Measurements from ENCODE around the gene ODF2. TPM values are rescaled to one million over a fixed set of nuclear protein-coding genes. Genes with fewer than 3 reads are reported as not detected.

The ODF2 gene
- total RNA-seq, 4 donors from 2014 or later: 21.9 to 25.5 (median 22.4) TPM

DNA sequence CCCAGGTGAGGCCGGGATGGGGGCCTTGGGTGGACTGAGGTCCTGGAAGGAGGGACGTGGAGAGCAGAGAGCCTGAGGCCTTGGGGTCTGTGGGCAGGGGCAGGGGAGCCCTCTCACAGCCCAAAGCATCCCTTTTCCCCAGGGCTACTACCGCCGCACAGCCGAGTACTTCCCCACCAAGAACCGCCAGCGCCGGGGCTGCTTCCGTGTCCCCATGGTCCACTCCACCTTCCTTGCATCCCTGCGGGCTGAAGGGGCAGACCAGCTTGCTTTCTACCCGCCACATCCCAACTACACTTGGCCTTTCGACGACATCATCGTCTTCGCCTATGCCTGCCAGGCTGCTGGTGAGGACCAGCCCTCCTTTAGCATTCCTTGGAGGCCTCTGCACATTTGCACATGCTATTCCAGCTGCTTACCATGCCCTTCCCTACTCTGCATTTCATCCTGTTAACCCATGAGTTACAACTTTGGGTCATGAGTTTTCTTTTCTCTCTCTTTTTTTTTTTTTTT is 31.5 kb upstream of the ODF2 start:
- Histone ChIP-seq H3K4me1 (peaks cover 12% of the 10 kb centered on the region in 2 donors), H3K27me3 (no peaks in the 10 kb centered on the region), H3K36me3 (no peaks in the 10 kb centered on the region), H3K27ac (no peak overlapping the region), H3K4me3 (replicated peaks in 1 of 3) (no peak overlapping the region), H3K9me3 (no peaks in the 10 kb centered on the region)
- TF ChIP-seq POLR2A (IDR thresholded peaks at IDR 0.05): no peak
- TF ChIP-seq, protein P1, sequence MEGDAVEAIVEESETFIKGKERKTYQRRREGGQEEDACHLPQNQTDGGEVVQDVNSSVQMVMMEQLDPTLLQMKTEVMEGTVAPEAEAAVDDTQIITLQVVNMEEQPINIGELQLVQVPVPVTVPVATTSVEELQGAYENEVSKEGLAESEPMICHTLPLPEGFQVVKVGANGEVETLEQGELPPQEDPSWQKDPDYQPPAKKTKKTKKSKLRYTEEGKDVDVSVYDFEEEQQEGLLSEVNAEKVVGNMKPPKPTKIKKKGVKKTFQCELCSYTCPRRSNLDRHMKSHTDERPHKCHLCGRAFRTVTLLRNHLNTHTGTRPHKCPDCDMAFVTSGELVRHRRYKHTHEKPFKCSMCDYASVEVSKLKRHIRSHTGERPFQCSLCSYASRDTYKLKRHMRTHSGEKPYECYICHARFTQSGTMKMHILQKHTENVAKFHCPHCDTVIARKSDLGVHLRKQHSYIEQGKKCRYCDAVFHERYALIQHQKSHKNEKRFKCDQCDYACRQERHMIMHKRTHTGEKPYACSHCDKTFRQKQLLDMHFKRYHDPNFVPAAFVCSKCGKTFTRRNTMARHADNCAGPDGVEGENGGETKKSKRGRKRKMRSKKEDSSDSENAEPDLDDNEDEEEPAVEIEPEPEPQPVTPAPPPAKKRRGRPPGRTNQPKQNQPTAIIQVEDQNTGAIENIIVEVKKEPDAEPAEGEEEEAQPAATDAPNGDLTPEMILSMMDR (IDR thresholded peaks at IDR 0.05): no peak
- DNase-seq: no peak
- intact Hi-C loops (cut with DNase I): no loop called here
- 96 to 97% methylated on average over 15 of the region's 15 CpGs for WGBS, 2 donors

DNA sequence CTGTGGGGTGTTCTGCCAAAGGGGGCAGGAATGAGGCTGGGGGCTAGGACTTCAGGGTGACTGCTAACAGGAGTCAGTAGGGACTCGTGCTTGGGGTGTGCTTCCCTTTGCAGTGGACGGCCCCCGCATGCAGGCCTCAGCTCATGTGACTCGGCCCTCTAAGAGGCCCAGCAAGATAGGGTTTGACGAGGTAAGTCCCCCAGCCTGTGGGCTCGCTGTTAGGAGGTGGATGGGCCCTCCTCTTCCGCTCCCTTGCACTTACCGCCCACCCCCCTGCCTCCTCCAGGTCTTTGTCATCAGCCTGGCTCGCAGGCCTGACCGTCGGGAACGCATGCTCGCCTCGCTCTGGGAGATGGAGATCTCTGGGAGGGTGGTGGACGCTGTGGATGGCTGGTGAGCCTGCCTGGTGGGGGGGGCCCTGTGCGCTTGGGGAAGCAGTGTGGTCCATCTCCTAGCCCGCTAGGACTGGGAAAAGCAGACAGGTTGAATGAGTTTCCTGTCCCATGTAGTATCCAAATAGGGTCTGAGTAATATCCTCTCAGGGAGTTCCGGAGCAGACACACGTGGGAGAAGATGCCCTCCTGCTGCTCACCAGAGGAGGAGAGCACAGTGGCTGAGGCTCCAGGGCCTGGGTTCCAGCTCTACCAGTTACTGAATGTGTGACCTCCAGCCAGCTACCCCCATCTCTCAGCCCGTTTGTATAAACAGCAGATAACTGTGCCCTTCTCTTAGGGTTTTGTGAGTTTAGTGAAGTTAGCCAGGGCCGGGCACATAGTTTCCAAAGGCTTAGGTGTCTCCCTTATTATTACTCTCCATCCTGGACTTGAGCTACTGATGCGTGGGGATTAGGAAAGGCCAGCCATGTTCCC is 26.9 kb upstream of the ODF2 start:
- intact Hi-C loops (cut with DNase I): no loop called here
- no peaks in the 10 kb centered on the region for H3K36me3 ChIP-seq
- no peaks in the 10 kb centered on the region for H3K27me3 ChIP-seq
- H3K27ac ChIP-seq: no peak overlapping the region
- H3K4me1 ChIP-seq: no peaks in the 10 kb centered on the region
- TF ChIP-seq, protein P1 (IDR thresholded peaks at IDR 0.05): no peak
- H3K9me3 ChIP-seq: no peaks in the 10 kb centered on the region
- H3K4me3 ChIP-seq (replicated peaks in 1 of 3): no peak overlapping the region
- DNase-seq: no peak
- 86 to 87% methylated on average over 13 to 22 of the region's 22 CpGs for WGBS, 2 donors

DNA sequence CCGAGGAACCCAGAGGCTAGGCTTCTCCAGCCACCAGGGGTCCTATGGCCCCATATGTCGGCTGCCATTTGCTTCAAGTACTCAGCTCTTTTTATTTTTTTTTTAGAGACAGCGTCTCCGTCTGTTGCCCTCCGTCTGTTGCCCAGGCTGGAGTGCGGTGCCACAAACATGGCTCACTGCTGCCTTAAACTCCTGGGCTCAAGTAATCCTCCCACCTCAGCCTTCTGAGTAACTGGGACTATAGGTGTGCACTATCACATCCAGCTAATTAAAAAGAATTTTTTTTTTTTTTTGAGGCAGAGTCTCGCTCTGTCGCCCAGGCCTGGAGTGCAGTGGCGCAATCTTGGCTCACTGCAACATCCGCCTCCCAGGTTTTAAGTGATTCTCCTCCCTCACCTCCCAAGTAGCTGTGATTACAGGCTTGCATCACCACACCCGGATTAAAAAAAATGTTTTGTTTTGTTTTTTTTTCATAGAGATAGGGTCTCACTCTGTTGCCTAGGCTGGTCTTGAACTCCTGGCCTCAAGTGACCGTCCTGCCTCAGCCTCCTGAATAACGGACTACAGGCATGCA is 26.2 kb upstream of the ODF2 start:
- Histone ChIP-seq H3K36me3 (no peaks in the 10 kb centered on the region), H3K9me3 (no peaks in the 10 kb centered on the region), H3K4me1 (no peaks in the 10 kb centered on the region), H3K4me3 (replicated peaks in 1 of 3) (no peak overlapping the region), H3K27me3 (no peaks in the 10 kb centered on the region), H3K27ac (no peak overlapping the region)
- WGBS, 2 donors: 91 to 93% methylated on average over 13 of the region's 13 CpGs
- TF ChIP-seq, protein P1 (IDR thresholded peaks at IDR 0.05): no peak
- no peak for TF ChIP-seq POLR2A (IDR thresholded peaks at IDR 0.05)
- intact Hi-C loops (cut with DNase I): no loop called here
- DNase-seq: no peak

DNA sequence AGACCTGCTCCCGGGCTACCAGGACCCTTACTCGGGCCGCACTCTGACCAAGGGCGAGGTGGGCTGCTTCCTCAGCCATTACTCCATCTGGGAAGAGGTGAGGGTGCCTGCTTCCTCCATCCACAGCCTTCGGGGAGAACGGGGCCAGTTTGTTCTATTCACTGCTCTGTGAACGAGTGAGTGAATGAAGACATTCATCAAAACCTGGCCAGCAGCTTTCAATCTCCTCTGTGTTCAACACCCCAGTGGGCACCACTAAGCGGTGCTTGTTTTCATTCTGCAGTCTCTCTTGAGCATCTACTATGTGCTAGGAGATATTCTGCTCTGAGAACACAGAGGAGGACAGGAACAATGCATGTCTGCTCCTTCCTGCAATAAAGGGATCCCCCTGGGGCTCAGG is 24.6 kb upstream of the ODF2 start:
- intact Hi-C loops (cut with DNase I): no loop called here
- DNase-seq: no peak
- no peak overlapping the region for H3K27ac ChIP-seq
- no peak overlapping the region for H3K4me3 ChIP-seq (replicated peaks in 1 of 3)
- no peaks in the 10 kb centered on the region for H3K36me3 ChIP-seq
- no peaks in the 10 kb centered on the region for H3K9me3 ChIP-seq
- no peaks in the 10 kb centered on the region for H3K27me3 ChIP-seq
- H3K4me1 ChIP-seq: no peaks in the 10 kb centered on the region
- WGBS, 2 donors: 77 to 82% methylated on average over 6 of the region's 8 CpGs
- TF ChIP-seq, protein P1 (IDR thresholded peaks at IDR 0.05): no peak
- no peak for TF ChIP-seq POLR2A (IDR thresholded peaks at IDR 0.05)

DNA sequence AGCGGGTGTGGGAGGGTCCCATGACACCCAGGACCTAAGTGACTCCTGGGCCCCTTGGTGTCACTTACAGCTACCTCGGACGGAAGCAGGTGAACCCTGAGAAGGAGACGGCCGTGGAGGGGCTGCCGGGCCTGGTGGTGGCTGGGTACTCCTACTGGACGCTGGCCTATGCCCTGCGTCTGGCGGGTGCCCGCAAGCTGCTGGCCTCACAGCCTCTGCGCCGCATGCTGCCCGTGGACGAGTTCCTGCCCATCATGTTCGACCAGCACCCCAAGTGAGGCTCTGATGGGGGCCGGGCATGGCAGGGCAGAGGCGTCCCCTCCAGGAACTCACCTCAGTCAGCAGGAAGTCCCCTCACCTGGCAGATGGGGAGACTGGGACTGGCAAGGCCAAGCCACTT is 21.5 kb upstream of the ODF2 start:
- intact Hi-C loops (cut with DNase I): no loop called here
- DNase-seq: no peak
- Histone ChIP-seq H3K4me1 (no peaks in the 10 kb centered on the region), H3K36me3 (no peaks in the 10 kb centered on the region), H3K27me3 (no peaks in the 10 kb centered on the region), H3K9me3 (no peaks in the 10 kb centered on the region), H3K27ac (no peak overlapping the region), H3K4me3 (replicated peaks in 1 of 3) (no peak overlapping the region)
- WGBS, 2 donors: 92% methylated on average over 5 to 11 of the region's 17 CpGs
- no peak for TF ChIP-seq POLR2A (IDR thresholded peaks at IDR 0.05)
- TF ChIP-seq, protein P1 (IDR thresholded peaks at IDR 0.05): no peak

Data from thyroid gland (tissue), 4 donors.